ENCODE results near the gene JHY.

Gene JHY

GRCh38 chr11:123006860-123007542, 124.4 kb downstream of the JHY start:
- no peak overlapping the region for H3K4me3 ChIP-seq (ENCODE audit: low read depth, low read length)

All from iPS-11a (cell line).